Measurements from ENCODE around the gene GRID2. TPM values are rescaled to one million over a fixed set of nuclear protein-coding genes. Genes with fewer than 3 reads are reported as not detected.

The GRID2 gene
- total RNA-seq, 1 donor from 2014 or later = not detected

GRCh38 chr4:92651536-92651935, 347.8 kb downstream of the GRID2 start:
- no peak for DNase-seq (ENCODE audit: low read depth)
- no peak for TF ChIP-seq CTCF (conservative IDR thresholded peaks at IDR 0.05; ENCODE audit: low read depth, low read length)
- no peak overlapping the region for H3K4me3 ChIP-seq (ENCODE audit: low read depth, low read length)

GRCh38 chr4:92654084-92654483, 350.3 kb downstream of the GRID2 start:
- no peak for TF ChIP-seq CTCF (conservative IDR thresholded peaks at IDR 0.05; ENCODE audit: low read depth, low read length)
- no peak for DNase-seq (ENCODE audit: low read depth)
- H3K4me3 ChIP-seq (ENCODE audit: low read depth, low read length) = no peak overlapping the region

DNA sequence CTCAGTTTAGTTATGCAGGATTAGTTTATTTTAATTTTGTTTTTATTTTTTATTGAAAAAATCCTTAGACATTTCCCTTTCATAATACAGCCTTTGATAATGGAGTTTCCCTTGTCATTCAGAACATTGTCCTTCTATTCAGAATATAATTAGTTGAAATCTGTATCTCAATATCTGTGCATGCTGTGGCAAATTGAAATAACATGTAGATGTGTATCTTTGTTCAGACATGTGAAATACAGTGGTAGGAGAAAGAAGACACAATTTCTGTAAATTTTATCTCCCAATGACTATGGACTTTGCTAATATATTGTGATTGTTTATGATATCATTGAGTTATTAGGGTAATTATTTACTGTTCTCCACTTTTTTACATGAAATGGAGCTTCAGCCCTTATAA, 353.9 kb downstream of the GRID2 start:
- DNase-seq (ENCODE audit: low read depth) = no peak
- TF ChIP-seq CTCF (conservative IDR thresholded peaks at IDR 0.05; ENCODE audit: low read depth, low read length) = no peak
- H3K4me3 ChIP-seq (ENCODE audit: low read depth, low read length) = no peak overlapping the region

DNA sequence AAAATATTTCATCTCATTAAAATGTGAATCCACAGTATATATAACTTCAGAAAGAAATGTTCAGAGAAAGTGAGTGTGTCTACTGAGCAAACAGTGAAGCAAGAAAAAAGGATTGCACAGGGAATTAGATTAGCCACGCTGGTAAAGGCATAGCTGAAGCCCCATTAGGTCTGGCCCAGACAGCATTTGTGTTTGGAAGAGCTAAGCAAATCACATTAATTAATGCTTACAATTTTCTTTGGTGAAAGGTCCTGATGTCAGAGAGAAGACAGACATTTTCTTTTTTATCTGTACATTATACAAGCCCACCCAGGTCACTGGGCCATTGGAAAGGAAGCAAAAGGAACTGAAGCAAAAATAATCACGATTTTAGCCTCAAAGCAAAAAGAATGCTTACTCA, 354.6 kb downstream of the GRID2 start:
- no peak for DNase-seq (ENCODE audit: low read depth)
- TF ChIP-seq CTCF (conservative IDR thresholded peaks at IDR 0.05; ENCODE audit: low read depth, low read length) = no peak
- no peak overlapping the region for H3K4me3 ChIP-seq (ENCODE audit: low read depth, low read length)

DNA sequence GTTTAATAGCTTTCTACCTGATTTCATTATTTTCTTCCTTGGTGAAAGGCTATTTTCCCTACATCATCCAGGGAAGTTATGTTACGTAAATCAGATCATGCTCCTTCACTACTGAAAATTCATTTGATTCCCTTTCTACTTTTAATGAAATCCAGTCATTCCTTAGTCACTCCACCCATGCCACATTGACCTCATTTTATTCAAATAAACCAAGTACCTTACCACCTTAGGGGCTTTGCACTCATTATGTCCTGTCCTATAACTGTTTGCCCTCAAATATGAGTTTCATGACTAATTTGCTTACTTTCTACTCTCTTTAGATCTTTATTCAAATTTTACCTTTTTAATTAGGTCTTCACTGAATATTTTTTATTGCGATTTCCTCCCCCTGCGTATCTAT, 374.0 kb downstream of the GRID2 start:
- H3K4me3 ChIP-seq (ENCODE audit: low read depth, low read length) = no peak overlapping the region
- DNase-seq (ENCODE audit: low read depth) = no peak
- TF ChIP-seq CTCF (conservative IDR thresholded peaks at IDR 0.05; ENCODE audit: low read depth, low read length) = no peak

DNA sequence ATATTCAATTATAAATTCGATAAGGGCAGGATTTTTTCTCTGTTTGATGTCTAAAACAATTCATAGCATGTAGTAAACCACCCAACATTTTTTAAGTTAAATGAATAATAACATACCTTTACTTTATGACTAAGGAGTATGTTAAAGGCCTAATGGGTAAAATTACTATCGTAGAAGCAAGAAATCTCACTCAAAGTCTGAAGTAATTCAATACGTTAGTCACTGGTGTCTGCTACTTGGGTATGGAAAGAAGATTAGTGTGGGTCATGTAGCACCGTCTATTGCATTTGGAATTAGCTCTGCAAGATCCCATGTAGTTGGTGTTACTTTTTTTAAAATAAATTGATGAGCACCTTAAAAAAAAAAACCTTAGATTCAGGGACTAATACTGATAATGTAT, 374.5 kb downstream of the GRID2 start:
- DNase-seq (ENCODE audit: low read depth) = no peak
- H3K4me3 ChIP-seq (ENCODE audit: low read depth, low read length) = no peak overlapping the region
- no peak for TF ChIP-seq CTCF (conservative IDR thresholded peaks at IDR 0.05; ENCODE audit: low read depth, low read length)

DNA sequence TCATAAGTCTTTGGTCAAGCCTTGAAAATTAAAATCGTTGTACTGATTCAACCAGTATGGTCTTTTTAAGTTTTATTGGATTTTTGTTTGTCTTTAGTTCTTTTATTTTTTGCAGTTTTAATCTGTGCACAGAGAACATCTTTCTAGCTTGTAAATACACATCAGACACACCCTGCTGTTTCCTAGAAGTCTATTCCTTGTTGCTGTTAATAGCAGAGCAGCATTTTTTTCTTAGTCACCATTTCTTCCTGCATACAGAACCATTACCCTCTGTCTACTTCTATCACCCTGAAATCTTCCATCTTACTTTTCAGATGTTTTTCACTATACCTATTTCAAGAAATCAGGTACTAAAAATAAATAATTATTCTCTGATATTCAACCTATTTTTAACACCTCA, 375.4 kb downstream of the GRID2 start:
- H3K4me3 ChIP-seq (ENCODE audit: low read depth, low read length) = no peak overlapping the region
- TF ChIP-seq CTCF (conservative IDR thresholded peaks at IDR 0.05; ENCODE audit: low read depth, low read length) = no peak
- DNase-seq (ENCODE audit: low read depth) = no peak

Data from epithelial cell of proximal tubule (primary cell).